MM.1S (cell line): ENCODE measurements around the gene ATG5.

ENCODE experiments used
- DNase-seq: peaks from one replicate; pipeline ENCODE4 v3.0.0-alpha.2; 2015
- H2AFZ ChIP-seq: fragments of 300-600 bp; sonication (generic); 2 replicates; pipeline ENCODE4 v1.6.0; 2016; ENCODE audit warnings: antibody characterized with exemption, low read length
- H3F3A ChIP-seq: fragments of 300-600 bp; sonication (generic); 2 replicates; pipeline ENCODE4 v1.6.1; 2016; ENCODE audit warnings: mild to moderate bottlenecking, antibody characterized with exemption, low read length, moderate library complexity, mixed read lengths; ENCODE audit not compliant: insufficient read depth
- H3K27ac ChIP-seq: fragments of 300-600 bp; sonication (generic); 2 replicates; pipeline ENCODE4 v1.5.1; 2016; ENCODE audit warnings: mild to moderate bottlenecking, low read length
- H3K27me3 ChIP-seq: fragments of 300-600 bp; sonication (generic); replicated peaks from 2 replicates; pipeline ENCODE4 v1.6.0; 2016; ENCODE audit warnings: low read length; ENCODE audit not compliant: insufficient read depth
- H3K36me3 ChIP-seq: fragments of 300-600 bp; sonication (generic); replicated peaks from 2 replicates; pipeline ENCODE4 v1.6.1; 2016; ENCODE audit warnings: mild to moderate bottlenecking, low read length, mixed read lengths; ENCODE audit not compliant: insufficient read depth
- H3K4me1 ChIP-seq: fragments of 300-600 bp; sonication (generic); 2 replicates; pipeline ENCODE4 v1.6.1; 2016; ENCODE audit warnings: low read length, mixed read lengths
- H3K4me2 ChIP-seq: fragments of 300-600 bp; sonication (generic); 2 replicates; pipeline ENCODE4 v1.6.0; 2016; ENCODE audit warnings: low read depth, low read length
- H3K4me3 ChIP-seq: fragments of 300-600 bp; sonication (generic); 2 replicates; pipeline ENCODE4 v1.5.1; 2016; ENCODE audit warnings: low read length, mixed read lengths
- H3K79me2 ChIP-seq: fragments of 300-600 bp; sonication (generic); 2 replicates; pipeline ENCODE4 v1.6.1; 2016; ENCODE audit warnings: mixed run types, low read length, mixed read lengths
- H3K9ac ChIP-seq: fragments of 300-600 bp; sonication (generic); 2 replicates; pipeline ENCODE4 v1.6.1; 2016; ENCODE audit warnings: low read length, mixed read lengths
- H3K9me2 ChIP-seq: fragments of 300-600 bp; sonication (generic); replicated peaks from 2 replicates; pipeline ENCODE4 v1.6.1; 2016; ENCODE audit warnings: mild to moderate bottlenecking, low read length, mixed read lengths; ENCODE audit not compliant: insufficient read depth
- H3K9me3 ChIP-seq: fragments of 300-600 bp; sonication (generic); replicated peaks from 2 replicates; pipeline ENCODE4 v1.6.1; 2016; ENCODE audit warnings: mild to moderate bottlenecking, low read length, mixed read lengths; ENCODE audit not compliant: insufficient read depth
- H4K20me1 ChIP-seq: fragments of 300-600 bp; sonication (generic); 2 replicates; pipeline ENCODE4 v1.6.1; 2016; ENCODE audit warnings: mild to moderate bottlenecking, low read length, moderate library complexity, mixed read lengths; ENCODE audit not compliant: insufficient read depth
- CTCF ChIP-seq: fragments of 300-600 bp; sonication (generic); IDR thresholded peaks from 2 replicates; pipeline ENCODE4 v1.5.1; 2016; ENCODE audit warnings: antibody characterized with exemption, low read length, mixed read lengths
- EZH2 ChIP-seq: fragments of 300-600 bp; sonication (generic); optimal IDR thresholded peaks from 2 replicates; pipeline ENCODE3; 2017; ENCODE audit warnings: low read depth, mild to moderate bottlenecking, antibody characterized with exemption, low read length, mixed read lengths
- EZH2phosphoT487 ChIP-seq: fragments of 300-600 bp; sonication (generic); IDR thresholded peaks from 2 replicates; pipeline ENCODE4 v1.6.1; 2018; ENCODE audit warnings: antibody characterized with exemption, low read length

ATG5 gene

GRCh38 chr6:106165885-106166485, 159.6 kb downstream of the ATG5 start:
- H3K9ac ChIP-seq = peak overlapping the region; percentile 73
- peaks cover 66% of the 10 kb centered on the region for H3F3A ChIP-seq
- H3K27me3 ChIP-seq = no peaks in the 10 kb centered on the region
- H3K79me2 ChIP-seq = peaks cover 17% of the 10 kb centered on the region
- H3K36me3 ChIP-seq = no peaks in the 10 kb centered on the region
- H3K9me3 ChIP-seq = no peaks in the 10 kb centered on the region
- DNase-seq = peak; percentile 63
- H3K4me1 ChIP-seq = peaks cover 94% of the 10 kb centered on the region
- H2AFZ ChIP-seq = no peak overlapping the region
- peak overlapping the region; percentile 44; the same call in 1 of the 2 replicates for H3K4me2 ChIP-seq
- peak overlapping the region; percentile 98 for H3K27ac ChIP-seq
- no peak for TF ChIP-seq CTCF
- TF ChIP-seq EZH2 = no peak
- TF ChIP-seq EZH2phosphoT487 = no peak
- no peaks in the 10 kb centered on the region for H4K20me1 ChIP-seq
- no peak overlapping the region for H3K4me3 ChIP-seq
- no peaks in the 10 kb centered on the region for H3K9me2 ChIP-seq

DNA sequence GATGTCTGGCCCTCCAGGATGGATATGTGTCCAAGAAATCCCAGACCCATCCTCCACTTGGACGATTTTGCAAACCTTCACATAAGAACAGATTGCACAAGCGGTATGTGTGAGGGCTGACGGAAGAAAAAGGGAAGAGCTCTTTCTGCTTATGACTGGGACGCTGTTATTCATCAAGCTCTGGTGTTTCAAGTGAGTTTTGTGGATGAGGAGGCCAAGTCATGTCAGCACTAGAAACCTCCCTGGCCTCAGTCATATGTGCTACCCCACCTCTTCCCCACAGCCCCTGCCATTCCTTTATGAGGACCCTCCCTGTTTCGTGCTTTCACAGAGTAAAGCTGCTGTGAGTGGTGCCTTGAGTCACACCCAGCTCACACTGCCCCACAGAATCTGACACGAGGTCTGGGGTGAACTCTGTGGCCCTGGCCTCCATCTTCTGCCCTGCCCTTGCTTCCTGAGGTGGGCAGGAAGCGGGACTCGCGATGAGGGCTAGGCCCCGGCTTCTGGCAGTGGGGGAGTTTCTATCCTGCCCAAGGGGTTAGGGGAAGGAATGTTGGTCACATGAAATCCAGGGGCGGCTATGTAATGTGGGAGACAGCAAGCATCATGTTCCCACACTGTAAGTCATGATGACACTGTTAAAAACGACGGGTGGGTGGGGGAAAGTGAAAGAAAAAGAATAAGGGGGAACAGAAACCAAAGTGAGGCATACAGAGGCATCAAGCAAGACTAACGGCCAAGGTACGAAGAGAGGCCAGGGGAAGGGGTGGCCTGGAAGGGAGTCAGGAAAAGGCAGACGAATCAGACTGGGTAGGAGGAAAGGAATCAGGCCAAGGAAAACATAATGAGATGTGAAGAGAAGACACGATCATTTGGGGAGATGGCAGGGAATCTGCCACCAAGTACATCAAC, 161.3 kb downstream of the ATG5 start:
- H3K4me2 ChIP-seq = peak overlapping the region; percentile 81
- no peaks in the 10 kb centered on the region for H3K27me3 ChIP-seq
- peak overlapping the region; percentile 30 for H3K4me3 ChIP-seq
- peak overlapping the region; percentile 98 for H3K27ac ChIP-seq
- no peaks in the 10 kb centered on the region for H4K20me1 ChIP-seq
- no peaks in the 10 kb centered on the region for H3K9me3 ChIP-seq
- H3K36me3 ChIP-seq = no peaks in the 10 kb centered on the region
- H3K79me2 ChIP-seq = peaks cover 17% of the 10 kb centered on the region
- peak; percentile 75 for DNase-seq
- no peak for TF ChIP-seq EZH2
- TF ChIP-seq CTCF = no peak
- TF ChIP-seq EZH2phosphoT487 = no peak
- peaks cover 66% of the 10 kb centered on the region for H3F3A ChIP-seq
- peak overlapping the region; percentile 84 for H3K9ac ChIP-seq
- peaks cover 87% of the 10 kb centered on the region for H3K4me1 ChIP-seq
- 0 out of 2 replicates have a peak overlapping the region, but pooled peaks have one; percentile 4 for H2AFZ ChIP-seq
- H3K9me2 ChIP-seq = no peaks in the 10 kb centered on the region

DNA sequence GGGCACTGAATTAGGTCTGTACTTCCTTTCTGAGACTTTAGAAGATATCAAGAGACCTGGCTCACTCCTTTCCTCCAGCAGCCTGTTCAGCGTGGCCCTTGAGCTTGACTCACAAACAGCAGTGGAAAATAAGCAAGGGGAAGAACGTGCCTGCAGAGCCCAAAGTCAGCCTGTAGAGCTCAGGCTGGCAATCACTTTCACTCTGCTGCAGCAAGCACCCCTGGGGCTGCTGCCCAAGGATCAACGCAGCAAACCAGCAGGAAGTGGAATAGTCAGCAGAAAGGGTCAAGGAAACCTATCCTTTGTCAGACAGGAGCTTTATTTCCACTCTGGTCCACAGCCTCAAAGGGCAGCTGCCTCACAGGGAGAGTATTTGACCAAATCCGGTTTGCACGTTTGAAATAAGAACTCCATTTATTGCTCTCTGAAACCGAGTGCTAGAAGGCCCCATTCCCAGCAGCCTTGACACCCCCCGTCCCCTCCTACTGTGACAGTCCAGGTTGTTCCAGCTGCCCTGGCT, 162.1 kb downstream of the ATG5 start:
- Histone ChIP-seq H4K20me1 (no peaks in the 10 kb centered on the region), H3K9ac (peak overlapping the region; percentile 84), H3K9me2 (no peaks in the 10 kb centered on the region), H3K4me1 (peaks cover 80% of the 10 kb centered on the region), H3K79me2 (peaks cover 17% of the 10 kb centered on the region), H3K27me3 (no peaks in the 10 kb centered on the region), H3F3A (peaks cover 63% of the 10 kb centered on the region), H3K9me3 (no peaks in the 10 kb centered on the region), H3K4me3 (peak overlapping the region; percentile 30), H3K27ac (peak overlapping the region; percentile 98), H3K36me3 (no peaks in the 10 kb centered on the region), H2AFZ (0 out of 2 replicates have a peak overlapping the region, but pooled peaks have one; percentile 18), H3K4me2 (peak overlapping the region; percentile 81)
- DNase-seq = peak; percentile 93
- TF ChIP-seq EZH2 (no peak), CTCF (peak; percentile 18)
